ENCODE data around the gene ZSCAN22. TPM values are rescaled to one million over a fixed set of nuclear protein-coding genes. Genes with fewer than 3 reads are reported as not detected.
"Not testable (repeated sequence)": the region's sequence is repeated elsewhere in the genome, so short reads cannot be mapped to it uniquely, and the experiment has no call there.

ZSCAN22 gene
- total and polyA plus RNA-seq, 11 donors: 0.65 to 3.1 (median 1.9) TPM

- 91 to 93% (median 91%) methylated on average over 4 of the region's 4 CpGs for WGBS, 4 donors
- no peaks in the 10 kb centered on the region for H3K9me3 ChIP-seq
Measured at GRCh38 chr19:58374200-58374599, 47.4 kb downstream of the ZSCAN22 start.

GRCh38 chr19:58376724-58377123 lies 49.9 kb downstream of the ZSCAN22 start:
- intact Hi-C loops (cut with DNase I); H3K9me3 ChIP-seq; H3K27ac ChIP-seq; H3K4me3 ChIP-seq; H3K27me3 ChIP-seq; H3K36me3 ChIP-seq; DNase-seq; ATAC-seq: not testable (repeated sequence)
- H3K4me1 ChIP-seq: peaks cover 0 to 27% (median 18%) of the 10 kb centered on the region in 12 donors
- WGBS, 4 donors: 81 to 86% (median 83%) methylated on average over 7 of the region's 7 CpGs

More at GRCh38 chr19:58374200-58374599, 47.4 kb downstream of the ZSCAN22 start:
- H3K4me1 ChIP-seq: peaks cover 0 to 12% (median 1%) of the 10 kb centered on the region in 12 donors
- no peak overlapping the region for H3K4me3 ChIP-seq
- ATAC-seq (no peak), DNase-seq (no peak)
- H3K36me3 ChIP-seq: no peaks in the 10 kb centered on the region
- no peak overlapping the region for H3K27ac ChIP-seq
- intact Hi-C loops (cut with DNase I): no loop called here
- H3K27me3 ChIP-seq: no peaks in the 10 kb centered on the region
- TF ChIP-seq CTCF (IDR thresholded peaks at IDR 0.05) (no peak), POLR2A (IDR thresholded peaks at IDR 0.05) (no peak)

GRCh38 chr19:58379246-58379645 lies 52.5 kb downstream of the ZSCAN22 start:
- no peaks in the 10 kb centered on the region for H3K27me3 ChIP-seq
- H3K27ac ChIP-seq: no peak overlapping the region
- no peak for ATAC-seq
- intact Hi-C loops (cut with DNase I): no loop called here
- no peak for TF ChIP-seq CTCF (IDR thresholded peaks at IDR 0.05)
- TF ChIP-seq POLR2A (IDR thresholded peaks at IDR 0.05): no peak
- H3K4me3 ChIP-seq: no peak overlapping the region
- 85 to 94% (median 91%) methylated on average over 5 to 6 of the region's 6 CpGs for WGBS, 4 donors
- H3K9me3 ChIP-seq: no peaks in the 10 kb centered on the region
- H3K4me1 ChIP-seq: peaks cover 0 to 25% (median 20%) of the 10 kb centered on the region in 12 donors
- peak in 1 of 5 donors; percentile 17 for DNase-seq
- no peaks in the 10 kb centered on the region for H3K36me3 ChIP-seq

- no peaks in the 10 kb centered on the region for H3K27me3 ChIP-seq
- ATAC-seq (peak in 1 of 4 donors; percentile 0), DNase-seq (peak in 1 of 5 donors; percentile 20)
- peak overlapping the region; percentile 85 to 98 (median 95) for H3K27ac ChIP-seq
- no peaks in the 10 kb centered on the region for H3K9me3 ChIP-seq
- intact Hi-C loops (cut with DNase I): loop anchor here in 4 of 10 donors (1.0 to 5.0 kb wide), 4 partner anchors 53 to 61 kb away; partner anchors contain the start of genes ZSCAN22 (in 2 of the 4) and ZNF132 (in 1 of the 4)
- WGBS, 4 donors: 6 to 7% (median 7%) methylated on average over 24 of the region's 24 CpGs
- TF ChIP-seq CTCF (IDR thresholded peaks at IDR 0.05): no peak
- TF ChIP-seq POLR2A (IDR thresholded peaks at IDR 0.05): no peak
- H3K36me3 ChIP-seq: no peaks in the 10 kb centered on the region
- H3K4me1 ChIP-seq: peaks cover 0 to 26% (median 20%) of the 10 kb centered on the region in 12 donors
- H3K4me3 ChIP-seq: peak overlapping the region; percentile 57 to 94 (median 83)
Measured at GRCh38 chr19:58380037-58380661, 53.4 kb downstream of the ZSCAN22 start.

Data from heart left ventricle (tissue), 16 donors.